K562 (cell line): ENCODE data around the gene PPP1R14C. TPM values are rescaled to one million over a fixed set of nuclear protein-coding genes. Genes with fewer than 3 reads are reported as not detected.

Experiments used
- ARID3B ChIP-seq: fragments of 250-450 bp; sonication (Bioruptor Pico); IDR thresholded peaks from 2 replicates; pipeline ENCODE4 v1.4.0; 2020; ENCODE audit warnings: borderline replicate concordance
- ARNT ChIP-seq, 2 experiments: fragments of 450-650 bp; IDR thresholded peaks; 2 replicates each; pipeline ENCODE4 v1.6.1; 2016; ENCODE audit warnings: mild to moderate bottlenecking in 1 of 2
- BRCA1 ChIP-seq, 2 experiments: fragments of 450-650 bp in 1 of 2; sonication (generic) in 1 of 2; formaldehyde crosslinking in 1 of 2; IDR thresholded peaks; 2 replicates each; pipeline versions ENCODE4 v1.5.0 to v1.6.1; 2017 to 2020; ENCODE audit warnings: mild to moderate bottlenecking in 1 of 2, missing genetic modification reagents in 1 of 2
- CBX1 ChIP-seq: sonication (generic); IDR thresholded peaks from 2 replicates; pipeline ENCODE4 v1.6.1; 2016; ENCODE audit warnings: antibody characterized with exemption, low read depth, mild to moderate bottlenecking
- DNMT1 ChIP-seq: fragments of 450-650 bp; IDR thresholded peaks from 2 replicates; pipeline ENCODE4 v1.6.1; 2016; ENCODE audit warnings: antibody characterized with exemption, mild to moderate bottlenecking
- GATAD2B ChIP-seq: fragments of 450-650 bp; IDR thresholded peaks from 2 replicates; pipeline ENCODE4 v1.6.1; 2017; ENCODE audit warnings: mild to moderate bottlenecking, borderline replicate concordance
- TCF7L2 ChIP-seq: fragments of 150-350 bp; IDR thresholded peaks from 2 replicates; pipeline ENCODE4 v1.6.1; 2016; ENCODE audit warnings: low read depth, mild to moderate bottlenecking, low read length, moderate library complexity
- TOE1 ChIP-seq, 2 experiments: fragments of 450-650 bp in 1 of 2; sonication (generic) in 1 of 2; formaldehyde crosslinking in 1 of 2; IDR thresholded peaks; 2 replicates each; pipeline versions ENCODE4 v1.7.1 to v1.8.0; 2016 to 2022; ENCODE audit warnings: borderline replicate concordance in 2 of 2, mild to moderate bottlenecking in 2 of 2, antibody characterized with exemption in 1 of 2, inconsistent platforms in 1 of 2, low read depth in 1 of 2, missing genetic modification reagents in 1 of 2, moderate library complexity in 1 of 2
- U2AF2 ChIP-seq: fragments of 200-400 bp; formaldehyde crosslinking; optimal IDR thresholded peaks from 2 replicates; pipeline ENCODE3; 2017; ENCODE audit warnings: low read depth, mild to moderate bottlenecking, low read length
- YY1 ChIP-seq, 3 experiments: IDR thresholded peaks; 2 replicates each; pipeline ENCODE4 v1.6.1; 2011; ENCODE audit warnings: low read length in 2 of 3, mild to moderate bottlenecking in 2 of 3, moderate library complexity in 2 of 3, borderline replicate concordance in 1 of 3, control low read depth in 1 of 3, low read depth in 1 of 3; ENCODE audit not compliant: insufficient read depth in 3 of 3, insufficient replicate concordance in 2 of 3, control insufficient read depth in 1 of 3, insufficient read length in 1 of 3; ENCODE audit errors: extremely low read depth in 1 of 3
- ZBTB1 ChIP-seq: sonication (generic); formaldehyde crosslinking; IDR thresholded peaks from 2 replicates; pipeline ENCODE4 v1.8.1; 2023; ENCODE audit warnings: missing genetic modification reagents, low read depth, mild to moderate bottlenecking, borderline replicate concordance
- ZNF253 ChIP-seq: fragments of 250-450 bp; sonication (Bioruptor Pico); conservative IDR thresholded peaks from 2 replicates; pipeline ENCODE4 v1.6.1; 2021; ENCODE audit warnings: mild to moderate bottlenecking
- ZNF395 ChIP-seq: fragments of 200-800 bp; sonication (Bioruptor generic); IDR thresholded peaks from 2 replicates; pipeline ENCODE4 v1.6.1; 2017; ENCODE audit warnings: missing genetic modification characterization, missing compliant biosample characterization
- polyA plus RNA-seq, 8 experiments: library from polyadenylated mRNA; depleted of rRNA in 4 of 8; stranded (reverse) in 5 of 8; unstranded in 3 of 8; fragments of >200 nt; fragmentation: Nextera tagmentation in 2 of 8; fragmentation: Illumina TruSeq in 1 of 8; extraction: Ambion mirVana in 2 of 8; extraction: Trizol in 1 of 8; gene quantifications; 2 replicates each; pipeline versions ENCODE4 v1.2.1 to v1.2.3, GENCODE V29; 2011 to 2014; ENCODE audit warnings: inconsistent platforms in 1 of 8, missing spikeins in 1 of 8
- total RNA-seq, 7 experiments: library from RNA; depleted of rRNA in 6 of 7; stranded (reverse); fragments of >200 nt in 6 of 7; fragmentation: Illumina TruSeq in 2 of 7; extraction: Trizol in 2 of 7; gene quantifications; 2 replicates each; pipeline versions ENCODE4 v1.2.1 to v1.2.3, GENCODE V29; 2011 to 2021; ENCODE audit warnings: low replicate concordance in 1 of 7
- TF ChIP-seq, protein P1 (sequence below): fragments of 450-650 bp; IDR thresholded peaks from 2 replicates; pipeline ENCODE4 v1.7.0; 2016; ENCODE audit warnings: borderline replicate concordance
- TF ChIP-seq, protein P2 (sequence below): fragments of 450-650 bp; formaldehyde crosslinking; IDR thresholded peaks from 2 replicates; pipeline ENCODE4 v1.4.0; 2020; ENCODE audit warnings: mild to moderate bottlenecking, moderate library complexity

PPP1R14C gene
- total and polyA plus RNA-seq, 9 of the 15 experiments (the other 6 are each of a cell fraction or from before 2014, with no cell fraction given) = 4.5 to 16.6 (median 11.9) TPM

DNA sequence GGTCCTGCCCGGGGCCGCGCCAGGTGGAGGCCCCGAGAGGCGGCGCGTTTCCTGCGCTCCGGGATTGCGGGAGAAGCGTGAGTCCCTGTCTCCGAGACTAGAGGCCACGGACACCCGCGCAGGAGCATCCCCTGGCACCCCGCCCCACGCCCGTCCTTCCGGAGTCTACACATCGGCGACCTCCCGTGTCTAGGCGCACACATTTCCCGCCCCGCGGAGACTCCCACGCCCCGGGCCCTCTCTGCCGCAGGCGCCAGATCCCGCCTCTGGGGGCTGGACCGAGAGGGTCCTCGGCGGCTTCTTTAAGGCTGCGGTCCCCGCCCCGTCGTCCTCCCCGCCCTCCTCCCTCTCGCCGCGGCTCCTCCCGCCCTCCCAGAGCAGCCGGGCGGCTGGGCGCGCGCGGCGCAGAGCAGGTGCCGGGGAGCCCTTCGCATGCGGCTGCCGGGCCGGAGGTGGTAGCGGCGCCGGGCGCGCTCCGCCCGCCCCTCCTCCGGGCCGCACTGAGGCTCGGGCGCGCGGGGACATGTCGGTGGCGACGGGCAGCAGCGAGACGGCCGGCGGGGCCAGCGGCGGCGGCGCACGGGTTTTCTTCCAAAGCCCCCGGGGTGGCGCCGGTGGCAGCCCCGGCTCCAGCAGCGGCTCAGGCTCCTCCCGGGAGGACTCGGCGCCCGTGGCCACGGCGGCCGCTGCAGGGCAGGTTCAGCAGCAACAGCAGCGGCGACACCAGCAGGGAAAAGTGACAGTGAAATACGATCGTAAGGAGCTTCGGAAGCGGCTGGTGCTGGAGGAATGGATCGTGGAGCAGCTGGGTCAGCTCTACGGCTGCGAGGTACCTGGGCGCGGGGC lies at the start of gene PPP1R14C (continued):
- TF ChIP-seq, protein P1, sequence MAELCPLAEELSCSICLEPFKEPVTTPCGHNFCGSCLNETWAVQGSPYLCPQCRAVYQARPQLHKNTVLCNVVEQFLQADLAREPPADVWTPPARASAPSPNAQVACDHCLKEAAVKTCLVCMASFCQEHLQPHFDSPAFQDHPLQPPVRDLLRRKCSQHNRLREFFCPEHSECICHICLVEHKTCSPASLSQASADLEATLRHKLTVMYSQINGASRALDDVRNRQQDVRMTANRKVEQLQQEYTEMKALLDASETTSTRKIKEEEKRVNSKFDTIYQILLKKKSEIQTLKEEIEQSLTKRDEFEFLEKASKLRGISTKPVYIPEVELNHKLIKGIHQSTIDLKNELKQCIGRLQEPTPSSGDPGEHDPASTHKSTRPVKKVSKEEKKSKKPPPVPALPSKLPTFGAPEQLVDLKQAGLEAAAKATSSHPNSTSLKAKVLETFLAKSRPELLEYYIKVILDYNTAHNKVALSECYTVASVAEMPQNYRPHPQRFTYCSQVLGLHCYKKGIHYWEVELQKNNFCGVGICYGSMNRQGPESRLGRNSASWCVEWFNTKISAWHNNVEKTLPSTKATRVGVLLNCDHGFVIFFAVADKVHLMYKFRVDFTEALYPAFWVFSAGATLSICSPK = no peak
- no peak for TF ChIP-seq DNMT1
- TF ChIP-seq, protein P2, sequence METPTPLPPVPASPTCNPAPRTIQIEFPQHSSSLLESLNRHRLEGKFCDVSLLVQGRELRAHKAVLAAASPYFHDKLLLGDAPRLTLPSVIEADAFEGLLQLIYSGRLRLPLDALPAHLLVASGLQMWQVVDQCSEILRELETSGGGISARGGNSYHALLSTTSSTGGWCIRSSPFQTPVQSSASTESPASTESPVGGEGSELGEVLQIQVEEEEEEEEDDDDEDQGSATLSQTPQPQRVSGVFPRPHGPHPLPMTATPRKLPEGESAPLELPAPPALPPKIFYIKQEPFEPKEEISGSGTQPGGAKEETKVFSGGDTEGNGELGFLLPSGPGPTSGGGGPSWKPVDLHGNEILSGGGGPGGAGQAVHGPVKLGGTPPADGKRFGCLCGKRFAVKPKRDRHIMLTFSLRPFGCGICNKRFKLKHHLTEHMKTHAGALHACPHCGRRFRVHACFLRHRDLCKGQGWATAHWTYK (CRISPR knock-in tag) = no peak
- peak in 1 of 3 experiments; percentile 34 for TF ChIP-seq YY1 (IDR thresholded peaks at IDR 0.05; ENCODE audit: borderline replicate concordance in 1 of 3, control insufficient read depth in 1 of 3, extremely low read depth in 1 of 3, insufficient read depth in 3 of 3, insufficient read length in 1 of 3, insufficient replicate concordance in 2 of 3, low read depth in 1 of 3, low read length in 2 of 3)
- TF ChIP-seq GATAD2B = peak; percentile 85; the same call in 1 of the 2 replicates
- TF ChIP-seq ZBTB1 (CRISPR knock-in tag) = peak; percentile 65; the same call in 1 of the 2 replicates
- peak; percentile 24; the same call in 1 of the 2 replicates for TF ChIP-seq TOE1 (IDR thresholded peaks at IDR 0.05; ENCODE audit: borderline replicate concordance)
- TF ChIP-seq TOE1 (CRISPR knock-in tag; IDR thresholded peaks at IDR 0.05; ENCODE audit: borderline replicate concordance, low read depth) = no peak
- no peak for TF ChIP-seq TCF7L2
- TF ChIP-seq U2AF2 = no peak
- TF ChIP-seq ZNF395 (CRISPR knock-in tag) = no peak
- no peak for TF ChIP-seq ZNF253
- no peak for TF ChIP-seq ARID3B (CRISPR knock-in tag)
- TF ChIP-seq BRCA1 (IDR thresholded peaks at IDR 0.05) = no peak
- 0 out of 2 replicates have a peak, but pooled peaks have one; percentile 72 for TF ChIP-seq BRCA1 (CRISPR knock-in tag; IDR thresholded peaks at IDR 0.05)
- TF ChIP-seq ARNT (IDR thresholded peaks at IDR 0.05) = no peak
- TF ChIP-seq CBX1 = no peak
